GM19099 (cell line): ENCODE measurements around the gene PHB1.

ENCODE experiments used
- POLR2A ChIP-seq: IDR thresholded peaks from 3 replicates; pipeline ENCODE4 v1.6.1; 2011; ENCODE audit warnings: low read depth; ENCODE audit not compliant: insufficient read length; ENCODE audit errors: extremely low read depth

Gene PHB1

GRCh38 chr17:49445591-49445990 is 30.9 kb upstream of the PHB1 start:
- TF ChIP-seq POLR2A, result no peak

- no peak for TF ChIP-seq POLR2A
Observed at GRCh38 chr17:49444384-49444783, 29.7 kb upstream of the PHB1 start.

- no peak for TF ChIP-seq POLR2A
Observed at GRCh38 chr17:49443862-49444261, 29.2 kb upstream of the PHB1 start.

- TF ChIP-seq POLR2A, result no peak
Observed at GRCh38 chr17:49442041-49442440, 27.4 kb upstream of the PHB1 start.

GRCh38 chr17:49441578-49441977 is 26.9 kb upstream of the PHB1 start:
- no peak for TF ChIP-seq POLR2A

- TF ChIP-seq POLR2A, result no peak
Observed at GRCh38 chr17:49440581-49440980, 25.9 kb upstream of the PHB1 start.

- no peak for TF ChIP-seq POLR2A
Observed at GRCh38 chr17:49439673-49440571, 25.2 kb upstream of the PHB1 start.

GRCh38 chr17:49439305-49439672 is 24.6 kb upstream of the PHB1 start:
- no peak for TF ChIP-seq POLR2A

GRCh38 chr17:49438436-49439278 is 24.0 kb upstream of the PHB1 start:
- TF ChIP-seq POLR2A, result no peak

GRCh38 chr17:49437696-49438435 is 23.2 kb upstream of the PHB1 start:
- TF ChIP-seq POLR2A, result no peak

- TF ChIP-seq POLR2A, result no peak
Observed at GRCh38 chr17:49436174-49436573, 21.5 kb upstream of the PHB1 start.

GRCh38 chr17:49435671-49436029 is 21.0 kb upstream of the PHB1 start:
- TF ChIP-seq POLR2A, result no peak

GRCh38 chr17:49434821-49435670 is 20.4 kb upstream of the PHB1 start:
- TF ChIP-seq POLR2A, result no peak

GRCh38 chr17:49433000-49433694 is 18.5 kb upstream of the PHB1 start:
- no peak for TF ChIP-seq POLR2A
